HEK293T (cell line): Measurements from ENCODE around the gene IL17RE.

Experiments used
- ARNT ChIP-seq: fragments of 450-650 bp; IDR thresholded peaks from 2 replicates; pipeline ENCODE4 v1.6.1; 2017; ENCODE audit warnings: mild to moderate bottlenecking
- BHLHE40 ChIP-seq: fragments of 450-650 bp; IDR thresholded peaks from 2 replicates; pipeline ENCODE4 v1.6.1; 2016; ENCODE audit warnings: mild to moderate bottlenecking, moderate library complexity, borderline replicate concordance
- ELF4 ChIP-seq: fragments of 450-650 bp; IDR thresholded peaks from 2 replicates; pipeline ENCODE4 v1.6.1; 2017; ENCODE audit warnings: antibody characterized with exemption
- FOXA1 ChIP-seq: fragments of 450-650 bp; IDR thresholded peaks from 2 replicates; pipeline ENCODE4 v1.6.1; 2016; ENCODE audit warnings: mild to moderate bottlenecking
- FOXK2 ChIP-seq: fragments of 450-650 bp; IDR thresholded peaks from 2 replicates; pipeline ENCODE4 v1.6.1; 2016; ENCODE audit warnings: mild to moderate bottlenecking
- FOXM1 ChIP-seq: fragments of 450-650 bp; IDR thresholded peaks from 2 replicates; pipeline ENCODE4 v1.6.1; 2017; ENCODE audit warnings: mild to moderate bottlenecking, borderline replicate concordance
- HDGF ChIP-seq: fragments of 450-650 bp; IDR thresholded peaks from 2 replicates; pipeline ENCODE4 v1.6.1; 2017; ENCODE audit warnings: antibody characterized with exemption, borderline replicate concordance
- L3MBTL2 ChIP-seq: fragments of 450-650 bp; conservative IDR thresholded peaks from 2 replicates; pipeline ENCODE4 v1.6.1; 2016; ENCODE audit warnings: mild to moderate bottlenecking
- LEF1 ChIP-seq: fragments of 450-650 bp; IDR thresholded peaks from 2 replicates; pipeline ENCODE4 v1.6.1; 2017; ENCODE audit warnings: mild to moderate bottlenecking, borderline replicate concordance
- NFRKB ChIP-seq: fragments of 450-650 bp; IDR thresholded peaks from 2 replicates; pipeline ENCODE4 v1.6.1; 2016; ENCODE audit warnings: mild to moderate bottlenecking, moderate library complexity
- SP1 ChIP-seq: fragments of 450-650 bp; IDR thresholded peaks from 2 replicates; pipeline ENCODE4 v1.6.1; 2017
- SUZ12 ChIP-seq: fragments of 450-650 bp; IDR thresholded peaks from 2 replicates; pipeline ENCODE4 v1.6.1; 2016; ENCODE audit warnings: mild to moderate bottlenecking
- TARDBP ChIP-seq: fragments of 450-650 bp; IDR thresholded peaks from 2 replicates; pipeline ENCODE4 v1.6.1; 2016
- TF ChIP-seq, protein P1 (sequence below): fragments of 450-650 bp; IDR thresholded peaks from 2 replicates; pipeline ENCODE4 v1.6.1; 2016

DNA sequence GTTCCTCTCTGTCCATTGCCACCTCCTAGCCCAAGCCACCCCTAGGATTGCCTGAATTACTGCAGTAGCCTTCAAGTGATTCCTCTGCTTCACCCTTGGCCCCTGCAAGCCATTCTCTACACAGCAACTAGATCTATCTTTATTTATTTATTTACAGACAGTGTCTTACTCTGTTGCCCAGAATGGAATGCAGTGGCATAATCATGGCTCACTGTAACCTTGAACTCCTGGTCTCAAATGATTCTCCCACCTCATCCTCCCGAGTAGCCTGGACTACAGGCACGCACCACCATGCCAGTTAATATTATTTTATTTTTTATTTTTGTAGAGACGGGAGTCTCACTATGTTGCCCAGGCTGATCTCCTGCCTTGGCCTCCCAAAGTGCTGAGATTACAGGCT is 14.1 kb upstream of the IL17RE start:
- TF ChIP-seq HDGF, result no peak
- no peak for TF ChIP-seq NFRKB
- no peak for TF ChIP-seq ELF4
- TF ChIP-seq SP1, result no peak
- TF ChIP-seq TARDBP, result no peak
- no peak for TF ChIP-seq FOXM1
- TF ChIP-seq ARNT, result no peak
- no peak for TF ChIP-seq FOXA1
- no peak for TF ChIP-seq LEF1
- TF ChIP-seq SUZ12, result no peak
- no peak for TF ChIP-seq FOXK2
- no peak for TF ChIP-seq BHLHE40
- TF ChIP-seq L3MBTL2, result no peak
- TF ChIP-seq, protein P1, sequence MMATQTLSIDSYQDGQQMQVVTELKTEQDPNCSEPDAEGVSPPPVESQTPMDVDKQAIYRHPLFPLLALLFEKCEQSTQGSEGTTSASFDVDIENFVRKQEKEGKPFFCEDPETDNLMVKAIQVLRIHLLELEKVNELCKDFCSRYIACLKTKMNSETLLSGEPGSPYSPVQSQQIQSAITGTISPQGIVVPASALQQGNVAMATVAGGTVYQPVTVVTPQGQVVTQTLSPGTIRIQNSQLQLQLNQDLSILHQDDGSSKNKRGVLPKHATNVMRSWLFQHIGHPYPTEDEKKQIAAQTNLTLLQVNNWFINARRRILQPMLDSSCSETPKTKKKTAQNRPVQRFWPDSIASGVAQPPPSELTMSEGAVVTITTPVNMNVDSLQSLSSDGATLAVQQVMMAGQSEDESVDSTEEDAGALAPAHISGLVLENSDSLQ, result no peak
